RPMI8226 (cell line): Measurements from ENCODE around the gene GZF1.
A peak's percentile ranks its signal among the peaks of the same experiment; 100 is the strongest.

Experiments used
- DNase-seq: peaks from one replicate; pipeline ENCODE4 v3.0.0-alpha.2; 2015

GZF1 gene

DNA sequence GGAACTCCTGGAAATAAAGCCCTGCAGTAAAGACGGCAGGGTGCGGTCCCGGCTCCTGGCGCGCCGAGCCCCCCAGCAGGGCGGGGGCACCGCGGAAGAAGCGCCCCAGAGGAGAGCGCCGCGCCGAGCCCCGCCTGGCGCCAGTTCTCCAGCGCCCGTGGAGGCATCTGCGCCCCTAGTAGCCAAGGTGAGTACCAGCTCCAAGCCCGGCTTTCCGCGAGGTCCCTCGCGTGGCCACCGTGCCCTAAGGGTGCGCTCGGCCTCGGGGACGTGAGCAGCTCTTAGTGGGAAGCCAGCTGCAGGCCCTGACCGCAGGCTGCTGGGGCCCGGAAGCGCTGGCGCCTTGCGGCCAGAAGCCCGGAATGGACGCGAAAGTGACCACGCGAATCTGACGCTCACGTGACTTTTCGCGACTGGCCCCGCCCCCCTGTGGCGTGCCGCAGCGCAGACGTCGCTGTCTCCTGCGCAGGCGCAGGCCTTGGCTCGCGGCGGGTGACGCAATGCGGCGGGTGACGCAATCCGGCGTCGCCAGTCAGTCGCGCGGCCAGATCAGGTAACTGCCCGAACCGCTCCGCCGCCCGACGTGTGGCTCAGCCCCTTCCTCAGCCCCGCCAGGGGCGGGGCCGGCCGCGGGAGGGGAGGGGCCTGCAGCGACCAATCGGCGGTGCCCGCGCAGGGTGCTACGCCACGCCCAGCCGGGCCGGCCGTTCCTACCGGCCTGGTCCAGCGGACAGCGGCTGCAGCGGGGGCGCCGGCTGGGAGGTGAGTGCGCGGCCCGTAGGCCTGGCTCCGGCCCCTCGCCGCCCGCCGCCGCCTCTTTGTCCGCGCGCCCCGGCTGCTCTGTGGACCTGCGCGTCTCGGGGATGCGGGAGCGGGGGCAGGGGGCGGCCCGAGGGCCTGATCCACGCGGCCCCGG, at the start of gene GZF1:
Gene GZF1 (plus strand): TSS at position 707 of the 916 bp plus-strand sequence. CDS start 2,202 bp downstream, outside the sequence.
- peak; percentile 99 for DNase-seq

DNA sequence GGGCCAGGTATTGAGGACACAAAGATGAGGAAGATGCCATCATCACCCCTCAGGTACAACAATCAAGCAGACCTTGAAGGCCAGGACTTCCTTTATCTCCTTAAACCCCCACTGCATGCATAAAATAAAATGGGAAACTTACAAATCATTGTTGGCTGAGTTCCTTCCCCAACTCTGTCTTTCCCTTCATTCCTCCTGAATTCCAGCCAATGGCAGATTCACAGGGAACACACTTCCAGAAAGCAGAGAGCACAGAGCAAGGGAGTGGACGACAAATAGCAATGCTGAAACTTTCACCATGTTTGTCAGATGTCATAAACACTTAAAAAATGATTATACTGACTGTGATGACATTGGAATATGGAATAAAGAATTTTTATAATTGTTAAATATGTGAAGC, 48.7 kb upstream of the GZF1 start:
- no peak for DNase-seq

DNA sequence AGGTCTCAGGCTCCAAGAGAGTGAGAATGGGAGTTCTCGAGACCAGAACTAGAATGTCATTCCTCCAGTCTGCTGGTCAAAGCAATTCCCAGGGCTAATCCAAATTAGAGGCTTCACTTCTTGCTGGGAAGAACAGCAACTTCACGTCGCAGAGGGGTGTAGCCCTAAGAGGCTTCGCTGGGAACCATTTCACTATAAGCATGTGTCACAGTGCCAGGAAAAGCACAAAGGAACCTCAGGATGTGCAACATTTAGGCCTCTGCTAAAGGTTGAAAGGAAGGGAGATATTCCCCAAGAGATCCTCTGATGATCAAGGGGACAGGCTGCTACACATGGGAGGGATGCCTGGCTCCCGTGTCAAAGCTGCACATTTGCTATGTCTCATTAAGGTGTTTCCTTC, 47.3 kb upstream of the GZF1 start:
- DNase-seq, result no peak

DNA sequence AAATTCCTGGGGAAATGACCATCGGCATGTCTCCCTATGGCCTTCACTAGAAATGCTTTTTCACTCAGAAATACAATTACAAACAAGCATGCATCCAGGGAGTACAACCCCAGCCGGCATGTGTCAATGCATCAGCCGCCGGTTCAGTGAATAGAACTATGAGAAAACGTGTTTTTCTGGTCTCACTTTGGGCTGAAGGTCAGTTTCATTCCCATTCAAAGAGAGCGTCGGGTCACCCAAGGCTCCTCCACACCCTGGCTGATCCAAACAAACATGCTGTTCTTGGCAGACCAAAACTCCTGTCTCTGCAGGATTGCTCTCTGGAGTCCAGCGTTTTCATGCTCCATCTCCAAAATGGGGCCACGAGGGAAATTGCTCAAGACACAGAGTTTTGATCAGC, 46.9 kb upstream of the GZF1 start:
- no peak for DNase-seq

DNA sequence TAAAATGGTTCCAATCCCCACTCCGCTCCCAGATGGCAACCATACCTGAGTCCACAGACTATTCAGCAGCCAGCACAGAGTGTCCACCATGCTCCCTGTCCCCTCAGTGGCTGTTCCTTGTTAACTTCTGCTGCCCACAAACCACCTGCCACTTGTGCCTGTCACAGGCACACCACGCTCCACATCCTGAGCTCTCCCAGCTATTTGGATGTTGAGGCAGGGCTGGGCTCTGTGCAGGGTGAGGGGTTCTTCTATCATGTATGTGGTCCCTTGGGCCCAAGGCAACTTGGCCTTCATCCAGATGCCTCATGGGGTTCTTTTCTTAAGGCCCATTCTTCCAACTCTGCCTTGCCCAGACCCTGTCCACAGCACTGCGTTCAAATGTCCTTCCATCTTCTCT, 45.4 kb upstream of the GZF1 start:
- DNase-seq, result no peak

DNA sequence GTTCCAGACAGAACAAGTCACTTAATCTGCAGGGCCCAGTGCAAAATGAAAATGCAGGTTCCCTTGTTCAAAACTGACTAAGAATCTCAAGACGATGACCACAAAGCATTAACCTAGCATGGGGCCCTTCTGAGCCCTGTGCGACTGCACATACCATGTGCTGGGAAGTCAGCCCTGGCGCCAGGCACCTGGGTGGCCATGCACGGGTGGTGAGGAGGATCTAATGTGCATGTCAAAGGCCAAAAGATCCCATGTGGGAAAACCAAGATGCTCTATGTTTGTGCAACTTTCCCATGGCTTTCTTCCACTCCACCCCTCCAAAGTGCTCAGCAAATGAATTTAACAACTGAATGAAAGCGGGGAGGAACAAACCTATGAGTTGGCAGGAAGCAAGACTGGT, 44.9 kb upstream of the GZF1 start:
- no peak for DNase-seq

DNA sequence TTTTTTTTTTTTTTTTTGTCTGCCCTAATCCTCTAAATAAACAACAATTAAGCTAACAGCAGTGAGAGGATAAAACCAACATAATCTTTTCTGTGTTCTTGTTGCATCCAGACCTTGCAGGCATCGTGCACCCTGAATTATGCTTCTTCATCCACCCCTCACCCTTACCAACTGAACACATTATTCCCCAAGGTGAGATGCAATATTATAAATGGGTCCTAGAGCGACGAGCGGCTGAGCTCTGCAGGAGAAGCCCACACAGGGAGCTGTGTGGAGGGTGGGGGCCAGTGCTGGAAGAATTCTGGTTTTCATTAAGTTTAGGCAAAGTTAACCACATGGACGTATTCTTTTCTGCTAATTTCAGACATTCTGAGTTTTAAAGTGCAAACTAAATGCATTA, 43.6 kb upstream of the GZF1 start:
- DNase-seq, result no peak

DNA sequence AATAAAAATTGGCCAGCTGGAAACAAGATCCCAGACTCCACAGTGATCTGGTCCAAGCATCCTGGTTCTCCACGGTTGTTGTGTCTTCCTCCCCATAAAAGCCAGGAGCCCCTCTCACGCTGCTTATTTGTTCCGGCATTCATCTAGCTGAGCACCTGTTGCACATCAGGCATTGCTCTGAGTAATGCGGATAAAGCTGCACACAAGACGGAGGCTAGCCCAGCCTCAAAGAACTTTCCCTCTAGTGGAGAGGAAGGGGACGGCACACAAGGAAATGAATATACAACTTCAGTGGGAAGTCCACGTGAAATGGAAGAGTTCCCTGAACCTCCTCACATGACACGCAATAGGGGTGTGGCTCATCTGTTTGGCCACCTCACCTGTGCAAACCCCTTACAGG, 41.7 kb upstream of the GZF1 start:
- peak; percentile 56 for DNase-seq

DNA sequence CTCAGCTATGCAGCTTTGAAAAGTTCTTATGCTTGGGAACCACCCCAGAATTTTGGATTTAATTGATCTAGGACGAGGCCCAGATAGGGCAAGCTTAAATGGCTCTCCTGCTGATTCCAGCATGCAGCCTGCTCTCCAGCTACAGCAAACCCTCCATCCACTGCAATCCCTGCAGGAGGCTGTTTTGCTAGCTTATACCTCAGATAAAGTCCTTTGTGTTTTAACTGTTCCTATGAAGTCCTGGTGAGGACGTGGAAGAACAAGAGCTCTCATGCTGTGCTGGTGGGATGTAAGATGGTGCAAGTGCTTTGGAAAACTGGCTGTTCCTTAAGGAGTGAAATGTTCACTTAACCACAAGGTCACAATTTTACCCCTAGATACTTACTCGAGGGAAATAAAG, 36.9 kb upstream of the GZF1 start:
- no peak for DNase-seq

DNA sequence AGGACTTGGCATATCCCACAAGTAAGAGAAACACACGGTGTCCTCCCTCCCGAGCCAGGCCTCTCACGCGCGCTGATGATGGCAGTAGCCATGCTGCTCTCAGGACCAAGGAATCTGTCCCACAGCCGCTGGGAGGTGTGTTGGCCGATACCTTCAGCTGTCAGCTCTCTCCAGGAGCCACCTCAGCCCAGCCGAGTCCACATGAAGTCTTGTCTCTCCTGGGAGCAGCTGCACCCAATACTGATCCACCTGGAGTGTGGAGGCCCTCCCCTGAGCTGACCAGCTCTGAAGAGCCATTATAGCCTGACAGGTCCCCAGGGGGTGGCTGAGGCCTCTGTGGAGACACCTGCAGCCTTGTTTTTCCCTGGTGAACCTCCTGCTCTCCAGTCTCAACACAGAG, 35.2 kb upstream of the GZF1 start:
- no peak for DNase-seq

DNA sequence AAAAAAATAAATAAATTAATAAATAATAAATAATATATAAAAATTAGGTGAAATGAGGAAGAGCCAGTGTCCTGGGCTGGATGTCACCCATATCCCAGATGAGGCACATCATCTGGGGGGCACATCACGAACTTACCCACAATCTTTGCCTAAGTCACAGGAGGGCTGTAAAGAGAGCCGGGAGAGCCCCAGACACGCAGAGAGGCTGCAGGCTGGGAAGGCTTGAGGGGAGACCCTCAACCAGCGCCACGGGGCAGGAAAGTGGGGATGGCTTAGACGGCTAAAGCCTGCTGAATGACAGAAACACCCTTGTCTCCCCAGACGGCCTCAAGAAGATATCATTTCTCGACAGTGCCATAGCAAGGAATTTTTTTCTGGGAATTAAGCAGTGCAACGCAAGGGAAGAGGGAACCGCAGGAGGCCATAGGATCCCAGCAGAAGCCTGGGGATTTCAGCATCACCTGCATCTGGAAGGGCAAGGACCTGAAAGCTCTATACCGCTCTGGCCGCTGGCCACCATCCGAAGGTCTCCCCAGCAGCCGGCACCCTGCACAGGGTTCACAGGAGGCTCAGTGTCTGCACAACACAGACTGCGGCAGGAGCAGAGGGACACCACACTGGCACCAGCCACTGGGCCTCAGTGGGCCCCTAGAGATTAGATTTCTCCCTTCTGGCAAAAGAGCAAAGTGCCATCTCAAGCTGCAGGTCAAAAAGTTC, 34.2 kb upstream of the GZF1 start:
- DNase-seq, result no peak

DNA sequence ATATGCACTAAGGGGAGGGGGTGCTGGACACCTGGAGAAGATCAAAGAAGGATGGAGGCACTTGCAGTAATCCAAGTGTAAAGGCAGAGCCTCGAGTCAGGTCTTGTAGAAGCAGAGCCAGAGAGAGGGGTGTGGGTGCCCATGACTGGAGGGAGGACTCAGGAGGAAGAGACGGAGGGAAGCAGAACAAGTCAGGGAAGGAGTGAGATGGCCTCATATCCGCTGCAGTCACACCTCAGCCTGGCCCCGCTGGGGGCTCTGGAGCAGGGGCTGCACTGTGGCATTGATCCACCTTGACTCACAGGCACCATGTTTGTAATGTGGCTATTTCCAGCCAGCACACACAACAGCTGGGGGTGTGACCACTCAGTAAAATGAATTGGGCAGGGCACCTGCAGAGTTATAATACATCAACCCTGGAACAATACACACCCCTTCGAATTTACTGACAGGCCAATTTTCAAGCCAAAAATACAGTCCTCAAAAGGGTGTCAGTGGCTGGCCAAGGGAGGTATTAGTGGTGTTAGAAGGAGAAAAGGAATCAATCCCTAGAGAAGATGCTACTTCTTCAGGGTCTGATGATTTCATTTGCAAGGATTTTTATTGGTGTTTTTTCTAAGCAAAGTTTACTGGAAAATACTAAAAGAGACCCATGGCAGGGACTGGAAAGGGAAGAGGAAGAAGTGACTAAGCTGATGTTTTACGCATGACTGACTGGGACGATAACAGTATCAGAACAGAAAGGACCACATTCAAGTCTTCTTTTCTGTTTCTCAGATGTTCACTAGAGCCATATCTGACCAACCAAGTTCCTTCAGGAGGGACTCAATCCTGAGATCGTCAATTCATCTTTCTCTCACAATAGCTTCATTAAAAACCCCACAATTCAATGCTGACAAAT, 30.3 kb upstream of the GZF1 start:
- DNase-seq, result no peak

DNA sequence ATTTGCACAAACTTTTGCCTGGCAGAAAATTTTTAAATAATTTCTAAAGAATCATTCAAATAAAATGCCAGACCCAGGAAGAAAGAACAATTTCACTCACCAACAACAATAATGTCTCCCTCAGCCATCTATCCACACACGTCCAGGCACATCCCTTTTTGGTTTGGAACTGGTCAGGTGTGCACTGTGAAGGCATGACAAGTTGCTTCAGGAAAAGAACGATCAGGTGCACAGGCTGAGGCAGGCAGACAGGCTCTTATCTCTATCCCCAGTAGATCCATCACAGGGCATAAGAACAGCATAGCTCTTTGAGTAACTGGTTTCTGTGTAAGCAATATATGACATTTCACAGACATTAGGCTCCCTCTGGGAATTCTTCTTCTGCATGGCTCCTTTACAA, 29.5 kb upstream of the GZF1 start:
- DNase-seq, result no peak

DNA sequence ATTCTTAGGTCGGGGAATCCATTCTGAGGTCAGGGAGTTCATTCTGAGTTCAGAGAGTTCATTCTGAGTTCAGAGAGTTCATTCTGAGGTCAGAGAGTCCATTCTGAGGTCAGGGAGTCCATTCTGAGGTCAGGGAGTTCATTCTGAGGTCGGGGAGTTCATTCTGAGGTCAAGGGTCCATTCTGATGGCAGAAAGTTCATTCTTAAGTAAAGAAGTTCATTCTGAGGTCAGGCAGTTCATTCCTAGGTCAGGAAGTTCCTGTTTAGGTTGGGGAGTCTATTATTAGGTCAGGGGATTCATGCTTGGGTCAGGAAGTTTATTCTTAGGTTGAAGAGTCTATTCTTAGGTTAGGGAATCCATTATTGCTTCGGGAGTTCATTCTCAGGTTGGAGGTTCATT, 27.9 kb upstream of the GZF1 start:
- DNase-seq, result peak; percentile 30

DNA sequence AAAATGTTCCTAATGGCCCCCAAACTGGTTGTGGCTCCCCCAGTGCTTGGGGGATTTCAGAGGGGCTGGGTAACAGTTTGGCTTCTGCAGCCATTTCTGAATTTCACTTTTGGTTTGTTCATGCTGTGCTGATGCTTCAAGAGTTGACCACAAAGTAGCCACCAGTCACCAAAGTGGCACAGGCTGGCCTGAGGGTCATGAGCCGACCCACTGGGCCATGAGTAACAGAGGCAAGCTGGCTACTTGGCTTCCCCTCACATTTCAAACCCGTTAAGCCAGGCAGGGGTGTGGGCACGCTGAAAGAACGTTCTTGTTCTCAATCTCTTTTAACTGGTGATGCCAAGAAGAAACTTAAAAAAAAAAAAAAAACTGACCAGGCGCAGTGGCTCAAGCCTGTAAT, 26.5 kb upstream of the GZF1 start:
- DNase-seq, result no peak

DNA sequence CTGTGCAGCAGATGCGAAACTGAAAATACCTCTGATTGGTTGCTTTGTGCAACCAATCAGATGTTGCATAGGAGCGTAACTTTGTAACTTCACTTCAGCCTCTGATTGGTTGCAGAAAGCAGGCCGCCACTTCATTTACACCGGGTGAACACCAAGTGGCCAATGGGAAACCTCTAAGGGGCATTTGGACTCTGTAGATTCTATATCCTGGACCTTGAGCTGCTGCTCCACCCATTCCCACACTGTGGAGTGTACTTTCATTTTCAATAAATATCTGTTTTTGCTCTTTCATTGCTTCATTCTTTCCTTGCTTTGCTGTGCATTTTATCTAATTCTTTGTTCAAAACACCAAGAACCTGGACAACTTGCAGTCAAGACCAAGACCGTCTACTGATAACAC, 25.5 kb upstream of the GZF1 start:
- DNase-seq, result no peak

DNA sequence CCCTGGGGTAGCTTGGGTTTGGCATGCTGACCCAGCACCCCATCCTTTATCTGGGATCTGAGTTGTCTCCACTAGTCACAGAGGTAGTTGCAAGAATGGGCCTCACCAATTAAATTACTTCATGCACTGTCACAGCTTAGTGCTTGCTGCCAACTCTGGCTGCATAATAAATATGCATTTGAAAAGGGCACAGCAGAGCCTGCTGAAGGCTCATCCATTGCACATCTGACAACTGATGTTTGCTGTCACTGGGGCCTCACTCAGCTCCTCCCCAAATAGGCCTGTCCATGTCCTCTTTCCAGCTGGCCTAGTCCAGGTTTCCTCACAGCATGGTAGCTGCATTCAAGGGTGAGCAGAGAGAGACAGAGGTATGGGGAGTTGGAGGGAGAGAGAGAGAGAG, 24.7 kb upstream of the GZF1 start:
- no peak for DNase-seq

DNA sequence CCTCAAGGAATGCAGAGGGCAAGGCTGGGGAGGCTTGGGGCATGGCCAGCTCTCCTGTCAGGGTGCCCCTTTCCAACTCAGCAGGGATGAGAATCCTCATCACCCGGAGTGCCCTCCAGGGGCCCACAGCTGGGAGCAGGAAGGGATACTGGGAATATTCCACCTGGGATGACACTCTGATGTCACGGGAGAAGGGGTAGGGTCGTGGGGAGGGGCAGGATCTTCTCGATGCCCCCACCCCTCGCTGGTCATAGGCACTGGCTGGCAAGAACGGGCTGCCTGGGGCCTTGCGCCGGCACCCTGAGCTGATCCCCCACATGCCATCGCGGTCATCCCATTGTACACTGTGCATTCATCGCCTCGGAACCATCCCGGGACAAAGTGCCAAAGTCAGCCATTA, 22.0 kb upstream of the GZF1 start:
- no peak for DNase-seq

DNA sequence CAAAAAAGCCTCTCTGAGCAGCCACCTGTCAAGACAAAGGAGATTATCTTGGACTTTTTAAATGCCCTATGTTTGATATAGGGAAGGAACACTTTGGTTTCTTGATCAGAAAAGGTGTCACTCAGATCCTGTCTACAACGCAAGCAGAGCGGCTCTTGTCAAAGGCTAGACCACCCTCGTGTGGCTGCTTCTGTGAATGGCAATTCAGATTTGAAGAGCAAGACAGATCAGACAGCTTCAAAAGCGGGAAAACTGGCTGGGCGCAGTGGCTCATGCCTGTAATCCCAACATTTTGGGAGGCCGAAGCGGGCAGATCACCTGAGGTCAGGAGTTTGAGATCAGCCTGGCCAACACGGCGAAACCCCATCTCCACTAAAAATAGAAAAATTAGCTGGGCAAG, 21.5 kb upstream of the GZF1 start:
- peak; percentile 60 for DNase-seq

DNA sequence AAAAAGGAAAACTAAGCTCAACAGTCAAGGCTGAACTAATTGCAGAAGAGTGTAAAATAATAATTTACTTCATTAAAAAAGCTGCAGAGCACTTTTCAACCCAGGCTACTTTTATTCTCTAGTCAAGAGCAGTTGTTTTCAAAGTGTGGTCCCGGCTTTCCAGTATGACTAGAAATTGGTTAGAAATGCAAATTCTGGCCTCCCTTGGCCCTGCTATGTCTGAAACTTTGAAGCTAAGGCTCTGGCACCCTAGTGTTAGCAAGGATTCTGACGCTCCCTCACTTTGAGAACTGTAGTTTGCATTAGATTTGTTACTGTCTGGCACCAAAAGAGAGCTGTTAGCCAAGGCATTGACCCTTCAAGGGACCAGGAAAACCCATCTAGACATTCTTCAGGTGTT, 20.9 kb upstream of the GZF1 start:
- no peak for DNase-seq

DNA sequence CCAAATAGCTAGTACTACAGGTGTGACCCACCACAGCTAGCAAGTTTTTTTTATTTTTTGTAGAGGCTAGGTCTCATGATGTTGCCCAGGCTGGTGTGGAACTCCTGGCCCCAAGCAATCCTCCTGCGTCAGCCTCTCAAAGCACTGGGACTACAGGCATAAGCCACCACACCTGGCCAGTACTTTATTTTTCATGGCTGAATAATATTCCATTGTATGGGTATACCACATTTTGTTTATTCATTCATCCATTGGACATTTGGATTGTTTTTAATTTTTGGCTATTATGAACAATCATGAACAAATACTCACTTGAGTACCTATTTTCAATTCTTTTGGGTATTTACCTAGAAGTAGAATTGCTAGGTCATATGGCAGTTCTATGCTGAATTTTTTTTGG, 18.4 kb upstream of the GZF1 start:
- DNase-seq, result no peak

DNA sequence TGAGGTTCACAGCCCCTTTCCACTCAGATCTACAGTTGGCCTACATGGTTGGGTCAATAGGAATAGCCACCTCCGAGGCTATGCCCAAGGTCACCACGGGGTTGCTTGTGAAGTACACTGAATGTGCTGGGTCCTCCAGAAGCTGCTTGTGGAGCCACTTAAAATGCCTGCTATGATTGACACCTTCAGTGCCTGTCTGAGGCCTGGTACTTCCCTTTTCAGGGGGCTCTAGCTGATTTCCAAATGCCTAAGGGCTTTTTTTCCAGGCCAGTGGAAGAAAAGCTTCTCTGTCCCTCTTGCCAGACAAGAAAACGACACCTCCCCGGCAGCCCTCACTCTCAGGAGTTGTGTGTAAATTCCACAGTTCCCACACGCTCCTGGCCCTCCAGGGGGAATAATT, 17.6 kb upstream of the GZF1 start:
- DNase-seq, result no peak

DNA sequence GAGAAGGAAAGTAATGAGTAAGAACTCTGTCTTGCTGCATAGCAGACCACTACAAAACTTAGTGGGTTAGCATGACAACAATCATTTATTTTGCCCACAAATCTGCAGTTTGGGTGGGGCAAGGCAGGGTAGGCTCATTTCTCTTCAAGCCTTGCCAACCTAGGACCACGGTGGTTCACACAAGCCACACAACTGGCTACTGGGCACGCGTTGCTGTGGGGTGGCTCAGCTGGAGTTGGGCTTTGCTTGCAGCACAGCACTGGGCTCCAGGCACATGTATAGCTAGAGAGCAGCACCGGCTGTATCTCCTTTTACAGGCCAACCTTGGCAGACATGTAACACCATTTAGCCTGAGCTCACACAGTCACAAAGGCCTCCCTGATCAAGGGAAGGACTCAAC, 16.0 kb upstream of the GZF1 start:
- no peak for DNase-seq
